Thoracic aorta (tissue), 2 donors: ENCODE results near the gene DGKE. TPM values are rescaled to one million over a fixed set of nuclear protein-coding genes. Genes with fewer than 3 reads are reported as not detected.

Experiments
- ATAC-seq: fragments of 150-250 bp; one replicate; pipeline ENCODE4 v1.8.0; 2017; ENCODE audit warnings: low read depth; ENCODE audit not compliant: insufficient number of reproducible peaks, low FRiP score
- DNase-seq: peaks from one replicate; pipeline ENCODE4 v3.0.0-alpha.2; 2020; ENCODE audit warnings: low spot score
- H3K27ac ChIP-seq, 2 donors: fragments of 200-600 bp; sonication (generic); 1 replicate in 1 of 2; 2 replicates in 1 of 2; pipeline ENCODE4 v1.5.1; 2016; ENCODE audit warnings: mild to moderate bottlenecking in 2 of 2, moderate library complexity in 2 of 2
- H3K27me3 ChIP-seq: fragments of 200-600 bp; sonication (generic); replicated peaks from 2 replicates; pipeline ENCODE4 v1.6.0; 2016; ENCODE audit warnings: mild to moderate bottlenecking; ENCODE audit not compliant: insufficient read depth
- H3K36me3 ChIP-seq: fragments of 200-600 bp; sonication (generic); one replicate; pipeline ENCODE4 v1.5.1; 2016
- H3K4me1 ChIP-seq, 2 donors: fragments of 200-600 bp; sonication (generic); 1 replicate in 1 of 2; 2 replicates in 1 of 2; pipeline versions ENCODE4 v1.5.1 to v1.6.0; 2016; ENCODE audit warnings: low read depth in 2 of 2, mild to moderate bottlenecking in 1 of 2; ENCODE audit not compliant: control insufficient read depth in 1 of 2
- H3K4me3 ChIP-seq: fragments of 200-600 bp; sonication (generic); 2 replicates; pipeline ENCODE4 v1.5.1; 2016; ENCODE audit warnings: mild to moderate bottlenecking
- H3K9me3 ChIP-seq: fragments of 200-600 bp; sonication (generic); 2 replicates; pipeline ENCODE4 v1.5.1; 2016
- CTCF ChIP-seq: fragments of 200-600 bp; sonication (generic); IDR thresholded peaks from one replicate; pipeline ENCODE4 v1.5.1; 2019; ENCODE audit warnings: antibody characterized with exemption
- total RNA-seq, 2 donors: library from RNA; depleted of rRNA; stranded (reverse); fragments of >200 nt; gene quantifications; one replicate each; pipeline versions ENCODE4 v1.1.0 to v1.2.3, GENCODE V29; 2016

The DGKE gene
- total RNA-seq, 2 donors from 2014 or later, result 8.7 to 9.9 TPM

DNA sequence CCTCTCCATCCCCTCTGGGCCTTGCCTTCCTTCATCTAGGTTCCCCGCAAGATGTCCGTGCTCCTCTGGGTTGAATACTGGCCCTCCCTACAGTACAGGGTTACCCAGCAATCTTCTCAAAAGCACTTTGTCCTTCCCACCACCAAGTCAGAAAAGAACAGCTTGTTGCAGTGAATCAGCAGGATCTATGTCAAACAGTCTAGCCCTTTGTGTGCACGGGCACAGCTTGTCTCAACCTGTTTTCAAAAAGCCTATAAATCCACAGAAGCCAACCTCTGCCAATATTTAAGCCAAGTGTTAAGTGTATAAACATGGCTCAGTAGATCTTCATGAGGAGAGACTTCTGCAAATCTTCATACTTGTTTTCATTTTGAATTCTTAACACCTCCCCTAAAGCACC is 25.4 kb upstream of the DGKE start:
- Histone ChIP-seq H3K4me1 (no peaks in the 10 kb centered on the region), H3K27ac (no peak overlapping the region), H3K9me3 (no peaks in the 10 kb centered on the region), H3K36me3 (no peaks in the 10 kb centered on the region), H3K4me3 (no peak overlapping the region), H3K27me3 (no peaks in the 10 kb centered on the region)
- ATAC-seq (no peak), DNase-seq (no peak)
- no peak for TF ChIP-seq CTCF

- TF ChIP-seq CTCF, result no peak
- no peak for ATAC-seq
- H3K27ac ChIP-seq, result no peak overlapping the region
- no peak overlapping the region for H3K4me3 ChIP-seq
- no peaks in the 10 kb centered on the region for H3K9me3 ChIP-seq
- DNase-seq, result no peak
- H3K4me1 ChIP-seq, result no peaks in the 10 kb centered on the region
- H3K36me3 ChIP-seq, result no peaks in the 10 kb centered on the region
- no peaks in the 10 kb centered on the region for H3K27me3 ChIP-seq
These were observed 24.7 kb upstream of the DGKE start for GRCh38 chr17:56809106-56809819.

DNA sequence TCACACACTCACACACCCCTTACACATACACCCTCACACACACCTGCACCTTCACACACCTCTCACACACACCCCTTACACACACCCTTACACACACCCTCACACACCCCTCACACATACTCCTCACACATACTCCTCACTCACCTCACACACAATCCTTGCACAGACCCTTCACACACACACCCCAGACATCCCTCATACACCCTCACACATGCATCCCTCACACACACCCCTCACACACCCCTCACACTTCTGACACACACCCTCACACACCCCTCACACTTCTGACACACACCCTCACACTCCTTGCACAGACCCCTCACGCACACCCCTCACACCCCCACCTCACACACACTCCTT is 24.2 kb upstream of the DGKE start:
- no peak for DNase-seq
- no peaks in the 10 kb centered on the region for H3K27me3 ChIP-seq
- ATAC-seq, result no peak
- no peak for TF ChIP-seq CTCF
- H3K9me3 ChIP-seq, result no peaks in the 10 kb centered on the region
- H3K36me3 ChIP-seq, result no peaks in the 10 kb centered on the region
- no peak overlapping the region for H3K27ac ChIP-seq
- H3K4me3 ChIP-seq, result no peak overlapping the region
- H3K4me1 ChIP-seq, result no peaks in the 10 kb centered on the region

GRCh38 chr17:56810343-56810742 is 23.6 kb upstream of the DGKE start:
- no peak overlapping the region for H3K27ac ChIP-seq
- H3K4me3 ChIP-seq, result no peak overlapping the region
- ATAC-seq (no peak), DNase-seq (no peak)
- H3K4me1 ChIP-seq, result no peaks in the 10 kb centered on the region
- H3K36me3 ChIP-seq, result no peaks in the 10 kb centered on the region
- no peaks in the 10 kb centered on the region for H3K27me3 ChIP-seq
- no peaks in the 10 kb centered on the region for H3K9me3 ChIP-seq
- no peak for TF ChIP-seq CTCF

DNA sequence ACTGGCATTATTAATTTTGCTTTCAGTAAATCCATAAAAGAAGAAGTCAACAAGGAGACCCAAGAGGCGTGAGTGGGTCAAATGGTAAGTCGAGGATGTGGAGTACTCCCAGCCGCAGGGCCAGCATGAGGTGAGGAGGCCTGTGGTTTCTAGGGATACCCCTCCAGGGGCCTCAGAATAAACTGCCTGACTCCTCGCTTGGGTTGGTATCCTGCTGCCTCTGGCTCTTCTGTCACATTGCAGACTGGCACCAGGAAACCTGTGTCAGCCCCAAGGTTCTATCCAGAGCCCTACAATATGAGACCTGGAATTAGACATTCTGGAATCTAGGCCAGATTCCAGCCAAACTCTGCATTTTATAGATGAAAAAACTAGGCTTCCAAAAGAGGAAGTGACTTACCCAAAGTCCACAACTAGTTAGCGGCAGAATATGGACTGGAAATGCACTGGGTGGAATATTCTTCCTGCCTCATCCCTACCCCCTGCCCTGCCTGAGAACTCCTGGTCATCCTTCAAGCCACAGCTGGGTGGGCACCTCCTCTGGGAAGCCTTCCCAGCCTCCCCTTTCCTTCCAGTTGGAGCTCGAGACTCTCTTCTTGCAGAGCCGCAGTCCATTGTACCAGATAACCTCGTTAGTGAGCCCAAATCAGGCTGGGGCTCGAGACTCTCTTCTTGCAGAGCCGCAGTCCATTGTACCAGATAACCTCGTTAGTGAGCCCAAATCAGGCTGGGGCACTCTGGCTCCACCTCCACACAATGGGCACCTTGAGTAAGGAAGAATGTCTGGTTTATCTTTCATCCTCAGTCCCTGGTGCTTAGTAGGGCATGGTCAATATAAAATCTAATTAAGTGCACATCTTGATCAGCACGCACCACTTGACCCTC is 22.8 kb upstream of the DGKE start:
- Histone ChIP-seq H3K9me3 (no peaks in the 10 kb centered on the region), H3K4me3 (no peak overlapping the region), H3K4me1 (no peaks in the 10 kb centered on the region), H3K27ac (no peak overlapping the region), H3K27me3 (no peaks in the 10 kb centered on the region), H3K36me3 (no peaks in the 10 kb centered on the region)
- DNase-seq (no peak), ATAC-seq (no peak)
- TF ChIP-seq CTCF, result no peak
